ENCODE data around the gene APLN.

Gene APLN

DNA sequence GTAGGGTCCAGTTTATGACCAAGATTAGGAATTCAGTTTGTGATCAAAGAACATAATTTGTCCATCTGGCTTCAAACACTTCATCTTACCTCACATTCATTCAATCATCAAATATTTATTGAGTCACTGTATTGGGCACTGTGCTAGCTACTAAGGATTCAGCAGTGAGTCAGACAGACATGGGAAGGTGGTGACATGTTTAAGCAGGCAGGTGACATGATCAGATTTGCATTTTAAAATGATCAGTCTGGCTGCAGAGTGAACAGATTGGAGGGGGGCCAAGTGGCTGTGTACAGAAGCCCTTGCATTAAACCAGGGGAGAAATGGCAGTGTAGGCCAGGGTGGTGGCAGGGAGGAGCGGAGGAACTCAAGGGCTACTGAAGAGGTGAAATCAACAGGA is 25.1 kb upstream of the APLN start:
- H3K4me1 ChIP-seq (ENCODE audit: control insufficient read depth in 2 of 2, insufficient read depth in 1 of 2, low read depth in 1 of 2, low read length in 2 of 2): peaks cover 0 to 2% of the 10 kb centered on the region in 2 donors
- H2AFZ ChIP-seq (ENCODE audit: low read length): no peak overlapping the region
- H3K4ac ChIP-seq (ENCODE audit: low read length): no peak overlapping the region
- no peaks in the 10 kb centered on the region for H3K9me3 ChIP-seq (replicated peaks in 1 of 2; ENCODE audit: control insufficient read depth in 2 of 2, insufficient read depth in 1 of 2, low read depth in 1 of 2, low read length in 2 of 2)
- H3K4me2 ChIP-seq (ENCODE audit: insufficient read depth, low read length, poor library complexity, severe bottlenecking): no peak overlapping the region
- DNase-seq (ENCODE audit: low spot score): no peak
- H2BK120ac ChIP-seq (ENCODE audit: low read depth, low read length): no peak overlapping the region
- no peak overlapping the region for H2BK15ac ChIP-seq (ENCODE audit: low read length)
- no peak overlapping the region for H3K23ac ChIP-seq (ENCODE audit: low read depth, low read length, poor library complexity)
- no peak overlapping the region for H3K18ac ChIP-seq (ENCODE audit: low read length)
- H3K27me3 ChIP-seq (ENCODE audit: control insufficient read depth in 3 of 3, insufficient read depth in 3 of 3, low read depth in 1 of 3, low read length in 3 of 3): peaks cover 0 to 8% (median 0%) of the 10 kb centered on the region in 3 experiments
- no peaks in the 10 kb centered on the region for H3K79me1 ChIP-seq (ENCODE audit: low read depth, low read length)
- no peak overlapping the region for H4K91ac ChIP-seq (ENCODE audit: low read depth, low read length, poor library complexity)
- no peak overlapping the region for H4K8ac ChIP-seq (ENCODE audit: low read depth, low read length)
- H3K4me3 ChIP-seq (ENCODE audit: low read length in 2 of 2): no peak overlapping the region
- no peak overlapping the region for H2AK5ac ChIP-seq (ENCODE audit: low read depth, low read length)
- no peak overlapping the region for H3K14ac ChIP-seq (ENCODE audit: low read length)
- no peak overlapping the region for H2BK12ac ChIP-seq (ENCODE audit: low read length)
- no peak overlapping the region for H3K27ac ChIP-seq (replicated peaks; ENCODE audit: low read length)
- H3K36me3 ChIP-seq (replicated peaks in 1 of 2; ENCODE audit: control insufficient read depth in 2 of 2, insufficient read depth in 2 of 2, low read length in 2 of 2): no peaks in the 10 kb centered on the region
- no CpG with 5 or more reads among the region's 1 CpG for WGBS, 2 donors (ENCODE audit: extremely low coverage in 2 of 2, insufficient read length in 2 of 2, insufficient replicate concordance in 1 of 2)
- no peak overlapping the region for H2BK5ac ChIP-seq (ENCODE audit: low read length)
- no peak overlapping the region for H3K9ac ChIP-seq (ENCODE audit: low read depth, low read length, poor library complexity)

DNA sequence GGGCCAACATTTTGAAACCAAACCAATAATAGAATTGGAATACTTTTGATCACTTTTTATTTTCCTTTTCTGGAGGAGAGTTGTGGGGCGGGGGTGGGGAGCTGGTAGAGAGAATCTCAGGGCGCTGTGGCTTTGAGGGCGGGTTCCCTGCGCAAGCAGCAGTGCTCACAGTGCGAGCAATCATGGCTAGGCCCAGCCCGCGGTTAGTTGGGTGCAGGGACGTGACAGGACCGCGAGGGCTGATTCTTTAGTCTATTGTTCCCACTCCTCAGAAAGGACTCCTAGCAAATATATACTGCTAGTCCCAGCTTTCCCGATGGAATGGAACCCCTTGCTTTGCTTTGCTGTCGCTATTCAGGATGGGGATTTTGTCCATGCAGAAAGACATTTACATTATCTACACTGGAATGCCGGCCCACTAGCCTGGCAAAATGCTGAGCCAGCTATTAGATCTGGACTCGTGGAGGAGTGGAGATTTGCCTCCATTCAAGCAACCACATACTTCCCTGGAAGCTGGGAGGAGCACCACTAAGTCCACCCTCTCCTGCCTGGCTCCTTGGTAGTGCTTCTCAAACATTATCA is 23.9 kb upstream of the APLN start:
- Histone ChIP-seq H3K18ac (ENCODE audit: low read length) (no peak overlapping the region), H2BK120ac (ENCODE audit: low read depth, low read length) (no peak overlapping the region), H3K23ac (ENCODE audit: low read depth, low read length, poor library complexity) (no peak overlapping the region), H3K4ac (ENCODE audit: low read length) (no peak overlapping the region), H3K9me3 (replicated peaks in 1 of 2; ENCODE audit: control insufficient read depth in 2 of 2, insufficient read depth in 1 of 2, low read depth in 1 of 2, low read length in 2 of 2) (no peaks in the 10 kb centered on the region), H4K91ac (ENCODE audit: low read depth, low read length, poor library complexity) (no peak overlapping the region), H3K14ac (ENCODE audit: low read length) (no peak overlapping the region), H3K4me1 (ENCODE audit: control insufficient read depth in 2 of 2, insufficient read depth in 1 of 2, low read depth in 1 of 2, low read length in 2 of 2) (peaks cover 0 to 2% of the 10 kb centered on the region in 2 donors), H3K27me3 (ENCODE audit: control insufficient read depth in 3 of 3, insufficient read depth in 3 of 3, low read depth in 1 of 3, low read length in 3 of 3) (peaks cover 0 to 8% (median 0%) of the 10 kb centered on the region in 3 experiments), H3K4me2 (ENCODE audit: insufficient read depth, low read length, poor library complexity, severe bottlenecking) (peak overlapping the region; percentile 11), H2BK15ac (ENCODE audit: low read length) (no peak overlapping the region), H3K79me1 (ENCODE audit: low read depth, low read length) (no peaks in the 10 kb centered on the region), H3K9ac (ENCODE audit: low read depth, low read length, poor library complexity) (no peak overlapping the region), H2BK12ac (ENCODE audit: low read length) (no peak overlapping the region), H3K4me3 (ENCODE audit: low read length in 2 of 2) (no peak overlapping the region), H2AFZ (ENCODE audit: low read length) (no peak overlapping the region), H3K27ac (replicated peaks; ENCODE audit: low read length) (no peak overlapping the region), H4K8ac (ENCODE audit: low read depth, low read length) (no peak overlapping the region), H2BK5ac (ENCODE audit: low read length) (no peak overlapping the region), H2AK5ac (ENCODE audit: low read depth, low read length) (no peak overlapping the region), H3K36me3 (replicated peaks in 1 of 2; ENCODE audit: control insufficient read depth in 2 of 2, insufficient read depth in 2 of 2, low read length in 2 of 2) (no peaks in the 10 kb centered on the region)
- no peak for DNase-seq (ENCODE audit: low spot score)
- WGBS, 2 donors (ENCODE audit: extremely low coverage in 2 of 2, insufficient read length in 2 of 2, insufficient replicate concordance in 1 of 2): no CpG with 5 or more reads among the region's 14 CpGs

DNA sequence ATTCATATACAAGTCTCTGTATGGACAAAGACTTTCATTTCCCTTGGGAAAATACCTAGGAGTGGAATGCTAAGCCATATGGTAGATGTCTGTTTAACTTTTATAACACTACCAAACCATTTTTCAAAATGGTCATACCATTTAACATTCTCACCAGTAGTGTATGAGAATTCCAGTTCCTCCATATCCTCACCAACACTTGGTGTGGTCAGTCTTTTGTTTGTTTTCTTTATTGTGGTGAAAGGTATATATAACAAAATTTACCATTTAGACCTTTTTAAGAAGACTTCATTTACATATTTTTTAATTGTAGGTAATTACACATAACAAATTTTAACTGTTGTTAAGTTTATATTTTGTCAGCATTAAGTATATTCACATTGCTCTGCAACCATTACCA is 12.7 kb upstream of the APLN start:
- no peak overlapping the region for H4K91ac ChIP-seq (ENCODE audit: low read depth, low read length, poor library complexity)
- H2BK15ac ChIP-seq (ENCODE audit: low read length): no peak overlapping the region
- no peak overlapping the region for H3K4ac ChIP-seq (ENCODE audit: low read length)
- DNase-seq (ENCODE audit: low spot score): no peak
- no peak overlapping the region for H2BK12ac ChIP-seq (ENCODE audit: low read length)
- H3K4me2 ChIP-seq (ENCODE audit: insufficient read depth, low read length, poor library complexity, severe bottlenecking): no peak overlapping the region
- H3K14ac ChIP-seq (ENCODE audit: low read length): no peak overlapping the region
- H3K27ac ChIP-seq (replicated peaks; ENCODE audit: low read length): no peak overlapping the region
- no peak overlapping the region for H2AFZ ChIP-seq (ENCODE audit: low read length)
- no peak overlapping the region for H2BK5ac ChIP-seq (ENCODE audit: low read length)
- H3K23ac ChIP-seq (ENCODE audit: low read depth, low read length, poor library complexity): no peak overlapping the region
- peaks cover 4% of the 10 kb centered on the region in 2 donors for H3K4me1 ChIP-seq (ENCODE audit: control insufficient read depth in 2 of 2, insufficient read depth in 1 of 2, low read depth in 1 of 2, low read length in 2 of 2)
- H2AK5ac ChIP-seq (ENCODE audit: low read depth, low read length): no peak overlapping the region
- H3K27me3 ChIP-seq (ENCODE audit: control insufficient read depth in 3 of 3, insufficient read depth in 3 of 3, low read depth in 1 of 3, low read length in 3 of 3): no peaks in the 10 kb centered on the region
- H3K18ac ChIP-seq (ENCODE audit: low read length): no peak overlapping the region
- H3K4me3 ChIP-seq (ENCODE audit: low read length in 2 of 2): no peak overlapping the region
- H4K8ac ChIP-seq (ENCODE audit: low read depth, low read length): no peak overlapping the region
- H3K79me1 ChIP-seq (ENCODE audit: low read depth, low read length): no peaks in the 10 kb centered on the region
- H2BK120ac ChIP-seq (ENCODE audit: low read depth, low read length): no peak overlapping the region
- no peak overlapping the region for H3K9ac ChIP-seq (ENCODE audit: low read depth, low read length, poor library complexity)
- no peaks in the 10 kb centered on the region for H3K9me3 ChIP-seq (replicated peaks in 1 of 2; ENCODE audit: control insufficient read depth in 2 of 2, insufficient read depth in 1 of 2, low read depth in 1 of 2, low read length in 2 of 2)
- no peaks in the 10 kb centered on the region for H3K36me3 ChIP-seq (replicated peaks in 1 of 2; ENCODE audit: control insufficient read depth in 2 of 2, insufficient read depth in 2 of 2, low read length in 2 of 2)

DNA sequence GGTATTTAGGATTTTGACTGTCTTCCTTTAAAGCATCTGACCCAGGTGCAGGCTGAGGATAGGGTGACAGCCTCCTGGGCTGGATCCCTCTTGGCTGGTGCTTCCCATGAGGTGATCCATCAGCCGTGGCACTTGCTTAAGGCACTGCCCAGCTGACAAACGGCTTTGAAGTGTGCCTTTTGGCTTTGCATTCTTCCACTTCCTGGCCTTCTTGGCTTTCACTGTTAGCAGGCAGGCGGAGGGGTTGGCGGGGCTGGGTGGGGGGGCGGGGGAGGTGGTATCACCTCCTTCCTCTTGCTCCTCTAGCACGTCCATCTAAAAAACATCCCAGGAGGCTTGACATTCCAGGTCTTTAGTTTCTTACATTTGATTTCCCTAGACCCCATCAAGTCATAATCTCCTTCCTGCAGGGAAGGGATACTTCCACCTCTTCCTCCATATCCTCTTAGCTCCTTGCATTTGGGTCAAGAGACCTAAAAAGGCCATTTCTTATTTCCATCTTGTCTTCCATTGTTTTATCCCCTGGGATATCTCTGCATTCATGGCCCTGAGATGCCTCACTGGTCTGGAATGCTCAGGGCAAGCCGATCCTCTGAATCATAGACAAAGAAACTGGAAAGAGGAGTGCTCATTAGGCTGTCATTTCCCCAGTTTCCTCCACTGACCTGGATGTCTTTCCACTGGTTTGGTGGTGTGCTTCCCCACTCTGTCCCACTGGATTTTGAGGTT is 11.3 kb upstream of the APLN start:
- WGBS, 2 donors (ENCODE audit: extremely low coverage in 2 of 2, insufficient read length in 2 of 2, insufficient replicate concordance in 1 of 2): no CpG with 5 or more reads among the region's 7 CpGs
- H2BK120ac ChIP-seq (ENCODE audit: low read depth, low read length): no peak overlapping the region
- H3K23ac ChIP-seq (ENCODE audit: low read depth, low read length, poor library complexity): no peak overlapping the region
- peak overlapping the region; percentile 51 for H3K27ac ChIP-seq (replicated peaks; ENCODE audit: low read length)
- H2AK5ac ChIP-seq (ENCODE audit: low read depth, low read length): no peak overlapping the region
- H3K14ac ChIP-seq (ENCODE audit: low read length): no peak overlapping the region
- no peaks in the 10 kb centered on the region for H3K79me1 ChIP-seq (ENCODE audit: low read depth, low read length)
- peaks cover 4% of the 10 kb centered on the region in 2 donors for H3K4me1 ChIP-seq (ENCODE audit: control insufficient read depth in 2 of 2, insufficient read depth in 1 of 2, low read depth in 1 of 2, low read length in 2 of 2)
- no peaks in the 10 kb centered on the region for H3K36me3 ChIP-seq (replicated peaks in 1 of 2; ENCODE audit: control insufficient read depth in 2 of 2, insufficient read depth in 2 of 2, low read length in 2 of 2)
- no peak overlapping the region for H3K4ac ChIP-seq (ENCODE audit: low read length)
- H2AFZ ChIP-seq (ENCODE audit: low read length): peak overlapping the region; percentile 19
- no peak overlapping the region for H2BK5ac ChIP-seq (ENCODE audit: low read length)
- H3K9ac ChIP-seq (ENCODE audit: low read depth, low read length, poor library complexity): no peak overlapping the region
- no peak overlapping the region for H2BK15ac ChIP-seq (ENCODE audit: low read length)
- no peak overlapping the region for H3K4me3 ChIP-seq (ENCODE audit: low read length in 2 of 2)
- H3K4me2 ChIP-seq (ENCODE audit: insufficient read depth, low read length, poor library complexity, severe bottlenecking): no peak overlapping the region
- H2BK12ac ChIP-seq (ENCODE audit: low read length): no peak overlapping the region
- peak; percentile 12 for DNase-seq (ENCODE audit: low spot score)
- H3K18ac ChIP-seq (ENCODE audit: low read length): no peak overlapping the region
- no peaks in the 10 kb centered on the region for H3K9me3 ChIP-seq (replicated peaks in 1 of 2; ENCODE audit: control insufficient read depth in 2 of 2, insufficient read depth in 1 of 2, low read depth in 1 of 2, low read length in 2 of 2)
- no peak overlapping the region for H4K91ac ChIP-seq (ENCODE audit: low read depth, low read length, poor library complexity)
- H3K27me3 ChIP-seq (ENCODE audit: control insufficient read depth in 3 of 3, insufficient read depth in 3 of 3, low read depth in 1 of 3, low read length in 3 of 3): peaks cover 0 to 3% (median 0%) of the 10 kb centered on the region in 3 experiments
- H4K8ac ChIP-seq (ENCODE audit: low read depth, low read length): no peak overlapping the region
